HepG2 (cell line): ENCODE data around the gene SIK3. TPM values are rescaled to one million over a fixed set of nuclear protein-coding genes. Genes with fewer than 3 reads are reported as not detected.

ENCODE experiments used
- ATAC-seq: fragments of 200-7000 bp; cut with Tn5 transposase; 3 replicates; pipeline ENCODE4 v1.9.1; 2020; ENCODE audit warnings: mild to moderate bottlenecking, moderate library complexity
- BruUV-seq: library from RNA; stranded (reverse); fragments of 400-500 nt; replicated peaks from 2 replicates; lab custom pipeline; 2021; lab: Mats Ljungman, UMichigan
- CTCF ChIA-PET: fragments of 300-600 bp; formaldehyde crosslinking; extraction: SDS; loops from one replicate; lab custom pipeline; 2021; ENCODE audit warnings: low total read pairs, inconsistent platforms, low intra/inter-chr PET ratio; lab: Yijun Ruan, JAX
- POLR2A ChIA-PET: fragments of 350-600 bp; sonication (Branson Sonifier 250); formaldehyde crosslinking; loops from one replicate; lab custom pipeline; 2020; ENCODE audit warnings: antibody characterized with exemption, inconsistent platforms; lab: Yijun Ruan, JAX
- DNase-seq: peaks from one replicate; pipeline ENCODE4 v3.0.0-alpha.2; 2015; ENCODE audit warnings: low spot score
- FAIRE-seq: peaks from 3 replicates; lab custom pipeline; 2011; peaks lifted over from hg19 to GRCh38; lab: Jason Lieb, UNC
- H2AFZ ChIP-seq: one replicate; pipeline ENCODE4 v1.6.1; 2011; ENCODE audit warnings: low read length, inconsistent platforms
- H3K27ac ChIP-seq: fragments of 300-600 bp; 3 replicates; pipeline ENCODE4 v1.8.0; 2011; ENCODE audit warnings: mixed run types, mild to moderate bottlenecking, mixed read lengths, low read length, inconsistent platforms; ENCODE audit not compliant: insufficient read depth; ENCODE audit errors: extremely low read length
- H3K27me3 ChIP-seq, 2 experiments: fragments of 200-600 bp in 1 of 2; 2 replicates in 1 of 2; 3 replicates in 1 of 2; pipeline versions ENCODE4 v1.6.0 to v1.8.0; 2011; ENCODE audit warnings: low read length in 2 of 2, mild to moderate bottlenecking in 2 of 2, moderate library complexity in 2 of 2, inconsistent platforms in 1 of 2; ENCODE audit not compliant: insufficient read depth in 2 of 2, control insufficient read depth in 1 of 2
- H3K36me3 ChIP-seq, 2 experiments: fragments of 200-600 bp in 1 of 2; replicated peaks in 1 of 2; 2 replicates in 1 of 2; 3 replicates in 1 of 2; pipeline versions ENCODE4 v1.5.1 to v1.8.0; 2011; ENCODE audit warnings: low read length in 2 of 2, inconsistent platforms in 1 of 2; ENCODE audit not compliant: insufficient read depth in 2 of 2, control insufficient read depth in 1 of 2
- H3K4me1 ChIP-seq: 2 replicates; pipeline ENCODE4 v1.5.1; 2012; ENCODE audit warnings: low read length, inconsistent platforms; ENCODE audit not compliant: insufficient read depth
- H3K4me2 ChIP-seq: 2 replicates; pipeline ENCODE4 v1.6.0; 2011; ENCODE audit warnings: low read depth, low read length, inconsistent platforms
- H3K4me3 ChIP-seq, 3 experiments: fragments of 200-600 bp in 1 of 3; sonication (generic), shearing (Covaris generic) in 1 of 3; replicated peaks in 1 of 3; 2 replicates each; pipeline ENCODE4 v1.5.1; 2011 to 2016; ENCODE audit warnings: low read length in 3 of 3, inconsistent platforms in 2 of 3, low read depth in 2 of 3, mild to moderate bottlenecking in 2 of 3, control low read depth in 1 of 3, mixed read lengths in 1 of 3; ENCODE audit not compliant: insufficient read depth in 1 of 3
- H3K79me2 ChIP-seq: one replicate; pipeline ENCODE4 v1.6.1; 2011; ENCODE audit warnings: low read length, inconsistent platforms; ENCODE audit not compliant: insufficient read depth
- H3K9ac ChIP-seq: 2 replicates; pipeline ENCODE4 v1.6.0; 2011; ENCODE audit warnings: mild to moderate bottlenecking, low read depth, low read length, inconsistent platforms; ENCODE audit not compliant: insufficient read depth
- H3K9me3 ChIP-seq: 2 replicates; pipeline ENCODE4 v1.5.1; 2012; ENCODE audit warnings: mild to moderate bottlenecking, low read length
- H4K20me1 ChIP-seq: 2 replicates; pipeline ENCODE4 v1.6.0; 2011; ENCODE audit warnings: inconsistent platforms, mild to moderate bottlenecking, low read length, moderate library complexity; ENCODE audit not compliant: insufficient read depth
- BHLHE40 ChIP-seq: IDR thresholded peaks from 2 replicates; pipeline ENCODE4 v1.6.1; 2011; ENCODE audit warnings: low read length, improper control_type of control experiment
- MED1 ChIP-seq: sonication (generic); formaldehyde crosslinking; IDR thresholded peaks from 2 replicates; pipeline ENCODE4 v1.4.0; 2020; ENCODE audit warnings: missing genetic modification reagents
- MXD3 ChIP-seq: IDR thresholded peaks from 2 replicates; pipeline ENCODE4 v1.6.1; 2016; ENCODE audit warnings: mild to moderate bottlenecking, missing biosample characterization, missing genetic modification reagents
- NKX3-1 ChIP-seq: sonication (generic); formaldehyde crosslinking; IDR thresholded peaks from 2 replicates; pipeline ENCODE4 v1.5.0; 2020; ENCODE audit warnings: missing genetic modification reagents
- NR2C2 ChIP-seq: sonication (generic); formaldehyde crosslinking; IDR thresholded peaks from 2 replicates; pipeline ENCODE4 v1.4.0; 2020; ENCODE audit warnings: missing genetic modification reagents, mild to moderate bottlenecking, moderate library complexity, borderline replicate concordance
- RELA ChIP-seq: sonication (generic); formaldehyde crosslinking; IDR thresholded peaks from 2 replicates; pipeline ENCODE4 v1.4.0; 2020; ENCODE audit warnings: missing genetic modification reagents
- RORA ChIP-seq: sonication (generic); formaldehyde crosslinking; IDR thresholded peaks from 2 replicates; pipeline ENCODE4 v1.5.0; 2020; ENCODE audit warnings: mild to moderate bottlenecking, missing genetic modification reagents, moderate library complexity
- TAF1 ChIP-seq: sonication (generic); formaldehyde crosslinking; IDR thresholded peaks from 2 replicates; pipeline ENCODE4 v1.4.0; 2020; ENCODE audit warnings: missing genetic modification reagents
- ZFP91 ChIP-seq: sonication (generic); formaldehyde crosslinking; IDR thresholded peaks from 2 replicates; pipeline ENCODE4 v1.9.0; 2022; ENCODE audit warnings: missing genetic modification reagents, mild to moderate bottlenecking, borderline replicate concordance
- ZNF335 ChIP-seq: sonication (generic); formaldehyde crosslinking; IDR thresholded peaks from 2 replicates; pipeline ENCODE4 v1.4.0; 2020; ENCODE audit warnings: missing genetic modification reagents
- WGBS: methylation state at CpG from one replicate; pipeline ENCODE4 v1.1.6; 2017; ENCODE audit warnings: low lambda C conversion rate; 5-methylcytosine and 5-hydroxymethylcytosine counted together
- in situ Hi-C: cut with HindIII; loops from 2 replicates; pipeline ENCODE4 v1.10.0; 2017; ENCODE audit warnings: low pct_unique_long_range_greater_than_20kb; ENCODE audit not compliant: extremely low pct_ligation_motif_present
- intact Hi-C: fragments of 100-400 bp; cut with micrococcal nuclease; formaldehyde crosslinking; loops from one replicate; pipeline ENCODE4 v1.10.0; 2022; ENCODE audit not compliant: unreplicated experiment
- polyA plus RNA-seq, 8 experiments: library from polyadenylated mRNA; depleted of rRNA in 3 of 8; stranded (reverse) in 7 of 8; unstranded in 1 of 8; fragments of >200 nt; fragmentation: Illumina TruSeq in 4 of 8; extraction: Trizol in 4 of 8; gene quantifications; 2 replicates each; pipeline versions ENCODE4 v1.2.1 to v1.2.3, GENCODE V29; 2011 to 2016; ENCODE audit warnings: low read depth in 4 of 8, missing spikeins in 1 of 8, mixed read lengths in 1 of 8; ENCODE audit not compliant: insufficient read depth in 1 of 8
- total RNA-seq, 5 experiments: library from RNA; depleted of rRNA; stranded (reverse); fragments of >200 nt; fragmentation: Illumina TruSeq; extraction: Trizol; gene quantifications; 2 replicates each; pipeline ENCODE4 v1.2.3, GENCODE V29; 2016; ENCODE audit warnings: low read depth in 1 of 5
- TF ChIP-seq, protein P1 (sequence below): sonication (generic); formaldehyde crosslinking; IDR thresholded peaks from 2 replicates; pipeline ENCODE4 v1.4.0; 2020; ENCODE audit warnings: missing genetic modification reagents
- TF ChIP-seq, protein P2 (sequence below), 2 experiments: fragments of 450-650 bp in 1 of 2; sonication (generic) in 1 of 2; formaldehyde crosslinking in 1 of 2; IDR thresholded peaks; 2 replicates each; pipeline versions ENCODE4 v1.6.1 to v1.8.0; 2016 to 2022; ENCODE audit warnings: antibody characterized with exemption in 1 of 2, mild to moderate bottlenecking in 1 of 2, missing genetic modification reagents in 1 of 2

SIK3 gene
- total and polyA plus RNA-seq, 2 of the 13 experiments (the other 11 are each of a cell fraction or from before 2014, with no cell fraction given), result 5.7 to 9.8 TPM

GRCh38 chr11:116950210-116950609, 148.0 kb downstream of the SIK3 start:
- FAIRE-seq (no peak), DNase-seq (no peak), ATAC-seq (no peak)
- no peak overlapping the region for H3K9ac ChIP-seq
- BruUV-seq, result no TSS peak
- in situ Hi-C loops, result no loop called here
- POLR2A ChIA-PET, result no interaction called here
- WGBS, result 99% methylated on average over 4 of the region's 4 CpGs
- H2AFZ ChIP-seq, result no peak overlapping the region
- H3K36me3 ChIP-seq, result peaks cover 9 to 31% of the 10 kb centered on the region in 2 experiments
- no peak overlapping the region for H3K4me3 ChIP-seq
- no peak overlapping the region for H3K4me2 ChIP-seq
- no peaks in the 10 kb centered on the region for H3K9me3 ChIP-seq
- H3K27me3 ChIP-seq, result no peaks in the 10 kb centered on the region; a peak in 1 of 5 replicates
- peaks cover 9% of the 10 kb centered on the region; the same call in 1 of the 2 replicates for H3K4me1 ChIP-seq
- no peaks in the 10 kb centered on the region for H3K79me2 ChIP-seq
- H4K20me1 ChIP-seq, result no peaks in the 10 kb centered on the region
- H3K27ac ChIP-seq, result no peak overlapping the region
- CTCF ChIA-PET, result no interaction called here
- intact Hi-C loops, result no loop called here
- TF ChIP-seq ZFP91 (CRISPR knock-in tag), result no peak
- no peak for TF ChIP-seq ZNF335 (CRISPR knock-in tag)
- no peak for TF ChIP-seq TAF1
- TF ChIP-seq MED1, result no peak
- no peak for TF ChIP-seq RORA (CRISPR knock-in tag)
- TF ChIP-seq, protein P1, sequence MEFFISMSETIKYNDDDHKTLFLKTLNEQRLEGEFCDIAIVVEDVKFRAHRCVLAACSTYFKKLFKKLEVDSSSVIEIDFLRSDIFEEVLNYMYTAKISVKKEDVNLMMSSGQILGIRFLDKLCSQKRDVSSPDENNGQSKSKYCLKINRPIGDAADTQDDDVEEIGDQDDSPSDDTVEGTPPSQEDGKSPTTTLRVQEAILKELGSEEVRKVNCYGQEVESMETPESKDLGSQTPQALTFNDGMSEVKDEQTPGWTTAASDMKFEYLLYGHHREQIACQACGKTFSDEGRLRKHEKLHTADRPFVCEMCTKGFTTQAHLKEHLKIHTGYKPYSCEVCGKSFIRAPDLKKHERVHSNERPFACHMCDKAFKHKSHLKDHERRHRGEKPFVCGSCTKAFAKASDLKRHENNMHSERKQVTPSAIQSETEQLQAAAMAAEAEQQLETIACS, result no peak
- no peak for TF ChIP-seq NKX3-1 (CRISPR knock-in tag)
- no peak for TF ChIP-seq BHLHE40
- TF ChIP-seq, protein P2, sequence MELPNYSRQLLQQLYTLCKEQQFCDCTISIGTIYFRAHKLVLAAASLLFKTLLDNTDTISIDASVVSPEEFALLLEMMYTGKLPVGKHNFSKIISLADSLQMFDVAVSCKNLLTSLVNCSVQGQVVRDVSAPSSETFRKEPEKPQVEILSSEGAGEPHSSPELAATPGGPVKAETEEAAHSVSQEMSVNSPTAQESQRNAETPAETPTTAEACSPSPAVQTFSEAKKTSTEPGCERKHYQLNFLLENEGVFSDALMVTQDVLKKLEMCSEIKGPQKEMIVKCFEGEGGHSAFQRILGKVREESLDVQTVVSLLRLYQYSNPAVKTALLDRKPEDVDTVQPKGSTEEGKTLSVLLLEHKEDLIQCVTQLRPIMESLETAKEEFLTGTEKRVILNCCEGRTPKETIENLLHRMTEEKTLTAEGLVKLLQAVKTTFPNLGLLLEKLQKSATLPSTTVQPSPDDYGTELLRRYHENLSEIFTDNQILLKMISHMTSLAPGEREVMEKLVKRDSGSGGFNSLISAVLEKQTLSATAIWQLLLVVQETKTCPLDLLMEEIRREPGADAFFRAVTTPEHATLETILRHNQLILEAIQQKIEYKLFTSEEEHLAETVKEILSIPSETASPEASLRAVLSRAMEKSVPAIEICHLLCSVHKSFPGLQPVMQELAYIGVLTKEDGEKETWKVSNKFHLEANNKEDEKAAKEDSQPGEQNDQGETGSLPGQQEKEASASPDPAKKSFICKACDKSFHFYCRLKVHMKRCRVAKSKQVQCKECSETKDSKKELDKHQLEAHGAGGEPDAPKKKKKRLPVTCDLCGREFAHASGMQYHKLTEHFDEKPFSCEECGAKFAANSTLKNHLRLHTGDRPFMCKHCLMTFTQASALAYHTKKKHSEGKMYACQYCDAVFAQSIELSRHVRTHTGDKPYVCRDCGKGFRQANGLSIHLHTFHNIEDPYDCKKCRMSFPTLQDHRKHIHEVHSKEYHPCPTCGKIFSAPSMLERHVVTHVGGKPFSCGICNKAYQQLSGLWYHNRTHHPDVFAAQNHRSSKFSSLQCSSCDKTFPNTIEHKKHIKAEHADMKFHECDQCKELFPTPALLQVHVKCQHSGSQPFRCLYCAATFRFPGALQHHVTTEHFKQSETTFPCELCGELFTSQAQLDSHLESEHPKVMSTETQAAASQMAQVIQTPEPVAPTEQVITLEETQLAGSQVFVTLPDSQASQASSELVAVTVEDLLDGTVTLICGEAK (IDR thresholded peaks at IDR 0.05), result no peak
- TF ChIP-seq, protein P2 (CRISPR knock-in tag; IDR thresholded peaks at IDR 0.05), result no peak
- TF ChIP-seq NR2C2 (CRISPR knock-in tag), result no peak
- TF ChIP-seq RELA (CRISPR knock-in tag), result no peak
- TF ChIP-seq MXD3, result no peak
